Measurements from ENCODE around the gene TTYH1. TPM values are rescaled to one million over a fixed set of nuclear protein-coding genes. Genes with fewer than 3 reads are reported as not detected.
"Not testable (repeated sequence)": the region's sequence is repeated elsewhere in the genome, so short reads cannot be mapped to it uniquely, and the experiment has no call there.

Gene TTYH1
- total RNA-seq, 4 donors from 2014 or later = 0.41 TPM; not detected in 3

- Histone ChIP-seq H3K4me1 (no peaks in the 10 kb centered on the region), H3K9me3 (no peaks in the 10 kb centered on the region), H3K36me3 (no peaks in the 10 kb centered on the region), H3K27ac (no peak overlapping the region), H3K4me3 (no peak overlapping the region), H3K27me3 (no peaks in the 10 kb centered on the region)
- no peak for TF ChIP-seq POLR2A (IDR thresholded peaks at IDR 0.05)
- DNase-seq = no peak
- no peak for ATAC-seq
- in situ Hi-C loops (cut with MboI; ENCODE audit: low sequenced_read_pairs in 4 of 4) = no loop called here
- intact Hi-C loops (cut with DNase I; ENCODE audit: low total_unique reads) = no loop called here
Measured at GRCh38 chr19:54380897-54381296, 34.4 kb upstream of the TTYH1 start.

- H3K4me1 ChIP-seq; H3K27ac ChIP-seq; H3K9me3 ChIP-seq; in situ Hi-C loops (cut with MboI; ENCODE audit: low sequenced_read_pairs in 4 of 4); H3K4me3 ChIP-seq; H3K27me3 ChIP-seq; ATAC-seq; H3K36me3 ChIP-seq; intact Hi-C loops (cut with DNase I; ENCODE audit: low total_unique reads); DNase-seq: not testable (repeated sequence)
Measured at GRCh38 chr19:54382041-54382440, 33.2 kb upstream of the TTYH1 start.

DNA sequence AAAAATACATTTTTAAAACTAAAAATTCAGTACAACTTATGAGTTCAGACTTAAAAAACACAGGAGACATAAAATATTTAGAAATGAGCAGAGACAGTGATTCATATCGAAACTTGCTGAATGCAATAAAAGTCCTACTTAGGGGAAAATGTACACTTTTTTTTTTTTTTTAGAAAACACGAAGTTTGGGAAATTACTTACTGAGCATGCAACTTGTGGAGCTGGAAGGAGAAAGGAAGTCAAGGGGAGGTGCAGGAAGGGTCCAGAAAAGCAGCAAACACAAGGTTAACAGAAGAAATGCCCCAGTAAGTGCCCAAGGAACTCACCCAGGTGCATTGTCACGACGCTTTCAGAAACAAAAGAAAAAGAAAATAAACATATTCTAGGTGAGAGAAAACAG, 31.9 kb upstream of the TTYH1 start:
- Histone ChIP-seq H3K4me3 (no peak overlapping the region), H3K9me3 (no peaks in the 10 kb centered on the region), H3K36me3 (no peaks in the 10 kb centered on the region), H3K27me3 (peaks cover 0 to 6% (median 3%) of the 10 kb centered on the region in 3 donors), H3K4me1 (no peaks in the 10 kb centered on the region), H3K27ac (no peak overlapping the region)
- TF ChIP-seq, protein P1, sequence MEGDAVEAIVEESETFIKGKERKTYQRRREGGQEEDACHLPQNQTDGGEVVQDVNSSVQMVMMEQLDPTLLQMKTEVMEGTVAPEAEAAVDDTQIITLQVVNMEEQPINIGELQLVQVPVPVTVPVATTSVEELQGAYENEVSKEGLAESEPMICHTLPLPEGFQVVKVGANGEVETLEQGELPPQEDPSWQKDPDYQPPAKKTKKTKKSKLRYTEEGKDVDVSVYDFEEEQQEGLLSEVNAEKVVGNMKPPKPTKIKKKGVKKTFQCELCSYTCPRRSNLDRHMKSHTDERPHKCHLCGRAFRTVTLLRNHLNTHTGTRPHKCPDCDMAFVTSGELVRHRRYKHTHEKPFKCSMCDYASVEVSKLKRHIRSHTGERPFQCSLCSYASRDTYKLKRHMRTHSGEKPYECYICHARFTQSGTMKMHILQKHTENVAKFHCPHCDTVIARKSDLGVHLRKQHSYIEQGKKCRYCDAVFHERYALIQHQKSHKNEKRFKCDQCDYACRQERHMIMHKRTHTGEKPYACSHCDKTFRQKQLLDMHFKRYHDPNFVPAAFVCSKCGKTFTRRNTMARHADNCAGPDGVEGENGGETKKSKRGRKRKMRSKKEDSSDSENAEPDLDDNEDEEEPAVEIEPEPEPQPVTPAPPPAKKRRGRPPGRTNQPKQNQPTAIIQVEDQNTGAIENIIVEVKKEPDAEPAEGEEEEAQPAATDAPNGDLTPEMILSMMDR (IDR thresholded peaks at IDR 0.05 in 4 of 5, conservative IDR thresholded peaks at IDR 0.05 in 1 of 5) = no peak
- TF ChIP-seq POLR2A (IDR thresholded peaks at IDR 0.05) = no peak
- intact Hi-C loops (cut with DNase I; ENCODE audit: low total_unique reads) (no loop called here), in situ Hi-C loops (cut with MboI; ENCODE audit: low sequenced_read_pairs in 4 of 4) (no loop called here)
- ATAC-seq (no peak), DNase-seq (no peak)

DNA sequence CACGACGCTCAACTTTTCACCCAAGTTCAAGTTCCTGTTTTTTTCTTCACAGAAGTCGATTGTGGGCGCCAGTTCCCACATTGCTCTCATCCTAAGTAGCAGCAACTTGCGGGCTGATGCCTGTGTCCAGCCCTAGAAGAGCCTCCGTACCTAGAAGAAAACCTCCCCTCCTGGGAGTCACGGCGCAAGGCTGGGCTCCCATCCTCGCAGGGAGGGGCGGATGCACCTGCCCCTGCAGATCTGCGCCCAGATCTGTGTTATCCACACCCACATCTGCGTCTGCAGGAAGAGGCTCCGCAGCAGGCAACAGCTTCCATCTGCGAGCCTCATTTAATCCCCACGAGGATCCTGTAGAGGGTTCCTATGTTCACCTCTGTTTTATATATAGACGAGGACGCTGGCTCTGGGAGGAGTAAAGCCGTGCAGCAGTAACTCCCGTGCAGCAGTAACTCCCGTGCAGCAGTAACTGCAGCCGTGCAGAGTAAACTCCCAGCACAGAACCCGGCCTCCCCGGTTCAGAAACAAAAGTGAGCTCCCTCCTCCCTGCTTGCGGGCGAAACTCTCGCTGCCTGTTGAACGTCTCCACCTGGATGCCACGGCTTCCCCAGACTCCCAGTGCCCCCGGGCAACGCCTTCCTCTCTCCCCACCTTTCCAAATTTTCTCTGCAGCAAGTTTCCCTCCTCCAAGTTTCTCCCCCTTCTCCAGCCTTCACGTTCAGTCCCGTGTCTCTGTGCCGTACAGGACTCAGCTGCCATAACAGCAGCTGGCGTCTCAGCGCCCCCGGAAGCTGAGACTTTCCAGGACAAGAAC, 27.1 kb upstream of the TTYH1 start:
- no peaks in the 10 kb centered on the region for H3K36me3 ChIP-seq
- ATAC-seq (no peak), DNase-seq (no peak)
- in situ Hi-C loops (cut with MboI; ENCODE audit: low sequenced_read_pairs in 4 of 4) = no loop called here
- H3K4me3 ChIP-seq = peak overlapping the region in 3 of 4 donors; percentile 10 to 31 (median 17)
- TF ChIP-seq POLR2A (IDR thresholded peaks at IDR 0.05) = no peak
- TF ChIP-seq, protein P1 (IDR thresholded peaks at IDR 0.05 in 4 of 5, conservative IDR thresholded peaks at IDR 0.05 in 1 of 5) = no peak
- peaks cover 3 to 7% (median 6%) of the 10 kb centered on the region in 3 donors for H3K27me3 ChIP-seq
- no peaks in the 10 kb centered on the region for H3K9me3 ChIP-seq
- H3K4me1 ChIP-seq = no peaks in the 10 kb centered on the region
- H3K27ac ChIP-seq = no peak overlapping the region
- intact Hi-C loops (cut with DNase I; ENCODE audit: low total_unique reads) = no loop called here

DNA sequence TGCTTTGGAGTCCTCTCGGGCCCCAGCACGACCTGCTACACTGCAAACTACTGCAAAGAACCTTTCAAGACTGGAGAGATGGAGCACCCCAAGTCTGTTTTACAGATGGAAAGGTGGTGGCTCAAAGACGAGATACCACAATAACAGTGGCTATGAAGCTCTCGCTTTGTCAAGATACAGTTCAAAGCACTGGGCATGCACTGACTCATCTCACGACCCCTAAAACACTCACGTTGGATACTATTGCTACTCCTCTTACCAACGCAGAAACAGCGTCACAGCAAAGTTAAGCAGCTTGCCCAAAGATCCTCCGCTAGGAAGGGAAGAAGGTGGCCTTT, 26.5 kb upstream of the TTYH1 start:
- H3K27me3 ChIP-seq = peaks cover 3 to 7% (median 6%) of the 10 kb centered on the region in 3 donors
- in situ Hi-C loops (cut with MboI; ENCODE audit: low sequenced_read_pairs in 4 of 4) (no loop called here), intact Hi-C loops (cut with DNase I; ENCODE audit: low total_unique reads) (no loop called here)
- H3K9me3 ChIP-seq = no peaks in the 10 kb centered on the region
- H3K4me1 ChIP-seq = no peaks in the 10 kb centered on the region
- TF ChIP-seq, protein P1 (IDR thresholded peaks at IDR 0.05 in 4 of 5, conservative IDR thresholded peaks at IDR 0.05 in 1 of 5) = no peak
- no peak for TF ChIP-seq POLR2A (IDR thresholded peaks at IDR 0.05)
- DNase-seq = no peak
- H3K27ac ChIP-seq = no peak overlapping the region
- peak overlapping the region in 2 of 4 donors; percentile 17 to 31 for H3K4me3 ChIP-seq
- H3K36me3 ChIP-seq = no peaks in the 10 kb centered on the region
- no peak for ATAC-seq
